ENCODE measurements around the gene CDKL5.

DNA sequence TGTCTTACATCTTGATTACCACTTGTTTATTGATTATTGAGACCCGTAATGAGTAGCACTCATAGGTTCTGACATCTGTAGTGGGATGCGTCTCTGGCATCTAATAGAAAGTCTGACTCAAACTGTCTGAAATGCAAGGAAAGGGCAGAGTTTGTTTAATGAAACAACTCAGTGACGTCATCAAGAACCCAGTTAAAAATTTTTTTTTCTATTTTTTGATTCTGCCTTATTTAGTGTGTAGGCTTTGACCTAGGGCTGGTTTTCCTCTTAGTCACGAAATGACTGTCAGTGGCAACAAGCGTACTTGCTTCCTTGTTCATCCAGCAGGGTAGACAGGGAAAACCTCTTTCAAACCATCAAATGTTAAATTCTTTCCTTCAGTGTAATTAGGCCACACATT is 3.1 kb upstream of the CDKL5 start:
- TF ChIP-seq, protein P1, sequence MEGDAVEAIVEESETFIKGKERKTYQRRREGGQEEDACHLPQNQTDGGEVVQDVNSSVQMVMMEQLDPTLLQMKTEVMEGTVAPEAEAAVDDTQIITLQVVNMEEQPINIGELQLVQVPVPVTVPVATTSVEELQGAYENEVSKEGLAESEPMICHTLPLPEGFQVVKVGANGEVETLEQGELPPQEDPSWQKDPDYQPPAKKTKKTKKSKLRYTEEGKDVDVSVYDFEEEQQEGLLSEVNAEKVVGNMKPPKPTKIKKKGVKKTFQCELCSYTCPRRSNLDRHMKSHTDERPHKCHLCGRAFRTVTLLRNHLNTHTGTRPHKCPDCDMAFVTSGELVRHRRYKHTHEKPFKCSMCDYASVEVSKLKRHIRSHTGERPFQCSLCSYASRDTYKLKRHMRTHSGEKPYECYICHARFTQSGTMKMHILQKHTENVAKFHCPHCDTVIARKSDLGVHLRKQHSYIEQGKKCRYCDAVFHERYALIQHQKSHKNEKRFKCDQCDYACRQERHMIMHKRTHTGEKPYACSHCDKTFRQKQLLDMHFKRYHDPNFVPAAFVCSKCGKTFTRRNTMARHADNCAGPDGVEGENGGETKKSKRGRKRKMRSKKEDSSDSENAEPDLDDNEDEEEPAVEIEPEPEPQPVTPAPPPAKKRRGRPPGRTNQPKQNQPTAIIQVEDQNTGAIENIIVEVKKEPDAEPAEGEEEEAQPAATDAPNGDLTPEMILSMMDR (IDR thresholded peaks at IDR 0.05): no peak
- no peak for TF ChIP-seq EZH2 (IDR thresholded peaks at IDR 0.05; ENCODE audit: borderline replicate concordance, insufficient read depth, low read depth, low read length, poor library complexity, severe bottlenecking)

Measured in B cell (primary cell).